Epithelial cell of esophagus (primary cell): ENCODE results near the gene ZDHHC24.

Experiments used
- DNase-seq: peaks from one replicate; pipeline ENCODE4 v3.0.0; 2010; ENCODE audit warnings: low read depth
- H3K4me3 ChIP-seq: 2 replicates; pipeline ENCODE4 v1.5.1; 2011; ENCODE audit warnings: mild to moderate bottlenecking, low read length, control low read depth
- CTCF ChIP-seq: IDR thresholded peaks from 2 replicates; pipeline ENCODE4 v1.5.1; 2011; ENCODE audit warnings: low read depth, mild to moderate bottlenecking, low read length, control low read depth, inconsistent platforms; ENCODE audit not compliant: insufficient read depth; ENCODE audit errors: missing control alignments

The ZDHHC24 gene

GRCh38 chr11:66545701-66546367 is at the start of gene ZDHHC24:
ZDHHC24 (minus strand) TSS chr11:66546048; CDS start chr11:66546003, 45 bp downstream.
- no peak for TF ChIP-seq CTCF
- H3K4me3 ChIP-seq: peak within 1 kb of the TSS; percentile 63

GRCh38 chr11:66595245-66595904 is 49.5 kb upstream of the ZDHHC24 start:
- TF ChIP-seq CTCF: no peak
- DNase-seq: no peak
- H3K4me3 ChIP-seq: no peak overlapping the region

More at GRCh38 chr11:66545701-66546367, at the start of gene ZDHHC24:
- DNase-seq: peak; percentile 98

- DNase-seq: no peak
- H3K4me3 ChIP-seq: peak overlapping the region; percentile 89
- TF ChIP-seq CTCF: no peak
Measured at GRCh38 chr11:66593650-66594049, 47.8 kb upstream of the ZDHHC24 start.

- peak overlapping the region; percentile 89 for H3K4me3 ChIP-seq
- DNase-seq: no peak
- no peak for TF ChIP-seq CTCF
Measured at GRCh38 chr11:66593303-66593635, 47.4 kb upstream of the ZDHHC24 start.

GRCh38 chr11:66592457-66593302 is 46.8 kb upstream of the ZDHHC24 start, which contains the start of the genes CCDC87 and CCS:
CCDC87 (minus strand) TSS chr11:66593063; CDS start chr11:66593015, 48 bp downstream.
CCS (plus strand) TSS chr11:66593185; CDS start chr11:66593262, 77 bp downstream.
- DNase-seq: peak; percentile 95
- peak; percentile 68 for TF ChIP-seq CTCF
- peak within 1 kb of the TSS; percentile 89 for H3K4me3 ChIP-seq

GRCh38 chr11:66591175-66591574 is 45.3 kb upstream of the ZDHHC24 start:
- no peak overlapping the region for H3K4me3 ChIP-seq
- TF ChIP-seq CTCF: no peak
- no peak for DNase-seq
